A549 (cell line): Measurements from ENCODE around the gene SYCP3. TPM values are rescaled to one million over a fixed set of nuclear protein-coding genes. Genes with fewer than 3 reads are reported as not detected.

Experiments used
- ATAC-seq, 2 experiments: fragments of 200-7000 bp in 1 of 2; fragments of >200 bp in 1 of 2; cut with Nextera tagmentation in 1 of 2; cut with Tn5 transposase in 1 of 2; 3 replicates each; pipeline versions ENCODE4 v1.8.0 to v1.9.1; 2018 to 2020; ENCODE audit warnings: mild to moderate bottlenecking in 1 of 2, moderate library complexity in 1 of 2
- CTCF ChIA-PET: fragments of 300-600 bp; sonication (Branson Sonifier 250); formaldehyde crosslinking; extraction: SDS; loops from one replicate; lab custom pipeline; 2021; ENCODE audit warnings: antibody characterized with exemption, inconsistent platforms; lab: Yijun Ruan, JAX
- POLR2A ChIA-PET: fragments of 350-600 bp; formaldehyde crosslinking; extraction: SDS; loops from one replicate; lab custom pipeline; 2021; ENCODE audit warnings: antibody characterized with exemption, inconsistent platforms; lab: Yijun Ruan, JAX
- DNase-seq, 2 experiments: peaks; one replicate each; pipeline versions ENCODE4 v3.0.0 to v3.0.0-alpha.2; 2011 to 2016; ENCODE audit warnings: low read depth in 1 of 2, low spot score in 1 of 2
- FAIRE-seq: peaks from 2 replicates; lab custom pipeline; 2011; peaks lifted over from hg19 to GRCh38; lab: Jason Lieb, UNC
- H3K27ac ChIP-seq, 2 experiments: fragments of >200 bp; sonication (Bioruptor Twin); formaldehyde crosslinking; 3 replicates each; pipeline ENCODE4 v1.5.1; 2016 to 2017
- H3K4me1 ChIP-seq: fragments of >200 bp; sonication (Bioruptor Twin); formaldehyde crosslinking; 3 replicates; pipeline ENCODE4 v1.6.1; 2016
- H3K4me2 ChIP-seq: fragments of >200 bp; sonication (Bioruptor Twin); formaldehyde crosslinking; 3 replicates; pipeline ENCODE4 v1.6.1; 2016
- H3K4me3 ChIP-seq: fragments of >200 bp; sonication (Bioruptor Twin); formaldehyde crosslinking; 3 replicates; pipeline ENCODE4 v1.5.1; 2016
- H3K9me3 ChIP-seq: fragments of >200 bp; sonication (Bioruptor Twin); formaldehyde crosslinking; 3 replicates; pipeline ENCODE4 v1.6.1; 2016
- BHLHE40 ChIP-seq: IDR thresholded peaks from 2 replicates; pipeline ENCODE4 v1.6.1; 2012; ENCODE audit warnings: low read depth, low read length, inconsistent platforms
- CBX2 ChIP-seq: fragments of 200-600 bp; sonication (generic); IDR thresholded peaks from 2 replicates; pipeline ENCODE4 v1.6.1; 2016; ENCODE audit warnings: low read depth, mild to moderate bottlenecking, borderline replicate concordance
- CEBPB ChIP-seq, 2 experiments: fragments of >200 bp in 1 of 2; sonication (Bioruptor Twin) in 1 of 2; formaldehyde crosslinking in 1 of 2; IDR thresholded peaks; 2 replicates each; pipeline ENCODE4 v1.6.1; 2012 to 2016
- CHD2 ChIP-seq: fragments of 150-350 bp; IDR thresholded peaks from 2 replicates; pipeline ENCODE4 v1.6.1; 2014; ENCODE audit warnings: low read length; ENCODE audit not compliant: partially characterized antibody
- EHMT2 ChIP-seq: fragments of 200-600 bp; sonication (generic); IDR thresholded peaks from 2 replicates; pipeline ENCODE4 v1.6.1; 2016; ENCODE audit warnings: antibody characterized with exemption, low read depth, mild to moderate bottlenecking, moderate library complexity
- FOSB ChIP-seq: fragments of 250-450 bp; sonication (Bioruptor Pico); IDR thresholded peaks from 2 replicates; pipeline ENCODE4 v1.5.0; 2020; ENCODE audit warnings: mild to moderate bottlenecking, moderate library complexity
- FOSL2 ChIP-seq, 2 experiments: fragments of 450-650 bp in 1 of 2; fragments of >200 bp in 1 of 2; sonication (Bioruptor Twin) in 1 of 2; formaldehyde crosslinking; IDR thresholded peaks; 2 replicates each; pipeline versions ENCODE4 v1.5.0 to v1.6.1; 2016 to 2020; ENCODE audit warnings: mild to moderate bottlenecking in 1 of 2, moderate library complexity in 1 of 2
- FOXS1 ChIP-seq: fragments of 250-450 bp; sonication (Bioruptor Pico); IDR thresholded peaks from 2 replicates; pipeline ENCODE4 v1.5.0; 2020; ENCODE audit warnings: mild to moderate bottlenecking, moderate library complexity
- JUN ChIP-seq, 2 experiments: fragments of >200 bp; sonication (Bioruptor Twin); formaldehyde crosslinking; IDR thresholded peaks; 2 replicates in 1 of 2; 3 replicates in 1 of 2; pipeline ENCODE4 v1.6.1; 2016 to 2017
- KDM1A ChIP-seq: fragments of 200-600 bp; sonication (generic); IDR thresholded peaks from 2 replicates; pipeline ENCODE4 v1.6.1; 2016; ENCODE audit warnings: low read depth, mild to moderate bottlenecking
- MYC ChIP-seq: IDR thresholded peaks from 2 replicates; pipeline ENCODE4 v1.6.1; 2012; ENCODE audit warnings: mild to moderate bottlenecking, inconsistent platforms, low read length, improper control_type of control experiment, borderline replicate concordance
- NFE2L2 ChIP-seq: fragments of 150-350 bp; conservative IDR thresholded peaks from 2 replicates; pipeline ENCODE4 v1.6.1; 2014; ENCODE audit warnings: low read length
- PHF8 ChIP-seq: fragments of 200-600 bp; sonication (generic); IDR thresholded peaks from 2 replicates; pipeline ENCODE4 v1.6.1; 2016; ENCODE audit warnings: low read depth, mild to moderate bottlenecking, antibody characterized with exemption, moderate library complexity, borderline replicate concordance
- POLR2A ChIP-seq: IDR thresholded peaks from 2 replicates; pipeline ENCODE4 v1.6.1; 2012; ENCODE audit warnings: mild to moderate bottlenecking, low read length
- POLR2AphosphoS2 ChIP-seq: conservative IDR thresholded peaks from 2 replicates; pipeline ENCODE4 v1.6.1; 2012; ENCODE audit warnings: low read length, improper control_type of control experiment, inconsistent platforms
- RAD21 ChIP-seq, 2 experiments: fragments of >200 bp in 1 of 2; sonication (Bioruptor Twin) in 1 of 2; formaldehyde crosslinking in 1 of 2; IDR thresholded peaks in 1 of 2; conservative IDR thresholded peaks in 1 of 2; 2 replicates in 1 of 2; 3 replicates in 1 of 2; pipeline ENCODE4 v1.6.1; 2012 to 2018; ENCODE audit warnings: inconsistent platforms in 1 of 2
- SMC3 ChIP-seq: fragments of >200 bp; sonication (Bioruptor Twin); formaldehyde crosslinking; IDR thresholded peaks from 3 replicates; pipeline ENCODE4 v1.6.1; 2018; ENCODE audit warnings: inconsistent platforms
- SREBF2 ChIP-seq: fragments of 450-650 bp; IDR thresholded peaks from 2 replicates; pipeline ENCODE4 v1.6.1; 2014; ENCODE audit warnings: mild to moderate bottlenecking, moderate library complexity
- TFCP2L1 ChIP-seq: fragments of 250-450 bp; sonication (Bioruptor Pico); IDR thresholded peaks from 2 replicates; pipeline ENCODE4 v1.5.0; 2021; ENCODE audit warnings: mild to moderate bottlenecking
- TP53 ChIP-seq: fragments of 250-450 bp; sonication (Bioruptor Pico); IDR thresholded peaks from 2 replicates; pipeline ENCODE4 v1.5.0; 2021; ENCODE audit warnings: mild to moderate bottlenecking, moderate library complexity
- ZNF302 ChIP-seq: fragments of 250-450 bp; sonication (Bioruptor Pico); IDR thresholded peaks from 2 replicates; pipeline ENCODE4 v1.9.0; 2021; ENCODE audit warnings: inconsistent platforms, mild to moderate bottlenecking, moderate library complexity
- WGBS: methylation state at CpG from one replicate; pipeline ENCODE4 v1.1.6; 2017; ENCODE audit errors: missing lambda C conversion rate; 5-methylcytosine and 5-hydroxymethylcytosine counted together
- polyA plus RNA-seq, 4 experiments: library from polyadenylated mRNA; depleted of rRNA in 3 of 4; stranded (reverse); fragments of >200 nt; fragmentation: RNase III in 1 of 4; extraction: RNeasy Plus Mini Kit Qiagen cat#74134 plus additional on column Dnase treatment in 1 of 4; gene quantifications; 2 replicates in 3 of 4; 3 replicates in 1 of 4; pipeline ENCODE4 v1.2.3, GENCODE V29; 2011 to 2017
- TF ChIP-seq, protein P1 (sequence below): fragments of 250-450 bp; sonication (Bioruptor Pico); IDR thresholded peaks from 2 replicates; pipeline ENCODE4 v1.5.0; 2020; ENCODE audit warnings: low read depth, mild to moderate bottlenecking, moderate library complexity
- TF ChIP-seq, protein P2 (sequence below): fragments of 150-350 bp; IDR thresholded peaks from 2 replicates; pipeline ENCODE4 v1.6.1; 2014; ENCODE audit warnings: low read depth, mild to moderate bottlenecking, low read length

The SYCP3 gene
- polyA plus RNA-seq, 2 of the 4 experiments (the other 2 are of a cell fraction) = 0.14 to 0.27 TPM

DNA sequence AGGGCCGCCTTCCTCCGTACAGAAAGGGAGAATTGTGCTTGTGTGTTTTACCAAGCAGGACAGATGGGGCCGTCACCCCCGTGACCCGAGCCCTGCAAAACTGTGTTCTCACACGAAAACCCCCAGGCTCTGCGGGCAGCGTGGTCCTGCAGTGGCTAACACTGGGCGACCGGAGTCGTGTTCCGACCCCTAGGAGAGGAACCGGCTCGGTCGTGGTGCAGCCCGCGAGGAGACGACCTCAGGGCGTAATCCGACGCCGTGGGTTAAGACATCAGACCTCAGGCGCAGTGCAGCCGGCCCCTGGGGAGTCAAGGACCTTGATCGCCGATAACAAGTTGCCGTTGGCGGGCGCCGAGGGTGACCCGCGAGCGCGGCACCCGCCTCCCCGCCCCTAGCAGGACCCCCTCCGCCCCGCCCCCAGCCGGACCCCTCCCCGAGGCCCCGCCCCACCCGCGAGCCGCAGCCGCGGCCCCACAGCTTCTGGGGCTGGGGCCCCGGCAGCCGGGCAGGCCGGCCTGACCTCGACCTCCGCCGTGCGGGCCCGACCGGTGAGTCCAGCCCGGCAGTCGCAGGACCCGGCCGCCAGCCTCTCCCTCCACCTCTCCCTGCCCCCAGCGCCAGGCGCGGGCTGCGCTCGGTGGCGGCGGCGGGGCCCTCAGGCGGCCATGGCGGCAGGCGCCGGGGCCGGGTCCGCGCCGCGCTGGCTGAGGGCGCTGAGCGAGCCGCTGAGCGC lies 41.9 kb downstream of the SYCP3 start, which contains the start of gene CHPT1 (continued):
- TF ChIP-seq CHD2 (no peak), EHMT2 (no peak), POLR2AphosphoS2 (no peak), FOSL2 (IDR thresholded peaks at IDR 0.05) (no peak), FOSL2 (CRISPR knock-in tag; IDR thresholded peaks at IDR 0.05) (no peak), NFE2L2 (no peak), FOXS1 (CRISPR knock-in tag) (no peak), SREBF2 (no peak), JUN (IDR thresholded peaks at IDR 0.05) (peak in 1 of 2 experiments; percentile 65; a peak in 3 of 5 replicates), PHF8 (no peak; the same call in 1 of the 2 replicates), ZNF302 (no peak), CBX2 (no peak), BHLHE40 (no peak), RAD21 (conservative IDR thresholded peaks at IDR 0.05 in 1 of 2, IDR thresholded peaks at IDR 0.05 in 1 of 2) (no peak), CEBPB (IDR thresholded peaks at IDR 0.05) (no peak), MYC (no peak), TP53 (CRISPR knock-in tag) (0 out of 2 replicates have a peak, but pooled peaks have one; percentile 17), FOSB (CRISPR knock-in tag) (no peak), POLR2A (peak; percentile 80), TFCP2L1 (CRISPR knock-in tag) (no peak)
- TF ChIP-seq, protein P1, sequence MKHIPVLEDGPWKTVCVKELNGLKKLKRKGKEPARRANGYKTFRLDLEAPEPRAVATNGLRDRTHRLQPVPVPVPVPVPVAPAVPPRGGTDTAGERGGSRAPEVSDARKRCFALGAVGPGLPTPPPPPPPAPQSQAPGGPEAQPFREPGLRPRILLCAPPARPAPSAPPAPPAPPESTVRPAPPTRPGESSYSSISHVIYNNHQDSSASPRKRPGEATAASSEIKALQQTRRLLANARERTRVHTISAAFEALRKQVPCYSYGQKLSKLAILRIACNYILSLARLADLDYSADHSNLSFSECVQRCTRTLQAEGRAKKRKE (CRISPR knock-in tag) = no peak
- TF ChIP-seq, protein P2, sequence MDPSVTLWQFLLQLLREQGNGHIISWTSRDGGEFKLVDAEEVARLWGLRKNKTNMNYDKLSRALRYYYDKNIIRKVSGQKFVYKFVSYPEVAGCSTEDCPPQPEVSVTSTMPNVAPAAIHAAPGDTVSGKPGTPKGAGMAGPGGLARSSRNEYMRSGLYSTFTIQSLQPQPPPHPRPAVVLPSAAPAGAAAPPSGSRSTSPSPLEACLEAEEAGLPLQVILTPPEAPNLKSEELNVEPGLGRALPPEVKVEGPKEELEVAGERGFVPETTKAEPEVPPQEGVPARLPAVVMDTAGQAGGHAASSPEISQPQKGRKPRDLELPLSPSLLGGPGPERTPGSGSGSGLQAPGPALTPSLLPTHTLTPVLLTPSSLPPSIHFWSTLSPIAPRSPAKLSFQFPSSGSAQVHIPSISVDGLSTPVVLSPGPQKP = no peak

DNA sequence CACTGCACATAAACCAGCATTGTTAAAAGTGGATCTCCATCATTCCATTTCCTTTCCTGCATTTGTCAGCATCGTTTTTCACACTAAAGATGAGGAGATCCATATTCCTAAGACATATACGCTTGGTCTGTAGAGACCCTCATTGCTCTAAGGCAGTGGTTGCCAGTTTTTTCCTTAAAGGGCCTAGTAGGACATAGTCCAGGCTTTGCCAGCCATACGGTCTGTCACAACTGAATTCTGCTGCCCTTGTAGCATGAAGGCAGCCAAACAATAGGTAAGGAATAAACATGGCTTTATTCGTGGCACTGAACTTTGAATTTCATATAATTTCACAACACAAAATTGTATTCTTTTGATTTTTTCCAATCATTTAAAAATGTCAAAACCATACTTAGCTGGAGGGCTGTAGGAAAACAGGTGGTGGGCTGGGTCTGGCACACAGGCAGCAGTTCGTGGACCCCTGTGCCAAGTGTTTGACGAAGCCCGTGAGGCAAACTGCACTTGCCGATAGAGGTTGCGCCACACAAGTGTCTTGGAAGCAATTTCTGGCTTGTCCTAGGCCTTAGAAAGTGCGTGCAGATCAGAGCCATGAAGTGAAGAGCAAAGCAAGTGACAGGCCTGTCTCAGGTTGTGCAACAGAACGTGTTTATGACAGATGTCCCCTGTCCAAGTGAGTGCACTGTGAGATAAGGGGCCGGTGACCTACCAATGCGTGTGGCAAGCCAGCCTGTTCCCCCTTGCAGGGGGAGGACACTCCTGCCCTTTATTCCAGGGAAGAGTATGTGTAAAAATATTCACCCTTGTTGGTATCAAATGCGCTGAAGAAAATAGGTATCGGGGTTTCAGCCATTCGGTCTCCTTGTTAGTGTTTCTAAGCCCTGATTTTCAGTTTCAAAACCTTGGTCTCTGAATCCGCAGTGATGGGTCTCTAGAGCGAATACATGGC lies 42.7 kb downstream of the SYCP3 start:
- Histone ChIP-seq H3K9me3 (no peaks in the 10 kb centered on the region), H3K4me2 (peak overlapping the region; percentile 84), H3K27ac (peak overlapping the region; percentile 77 to 97), H3K4me1 (peaks cover 20% of the 10 kb centered on the region), H3K4me3 (peak overlapping the region; percentile 87)
- ChIA-PET POLR2A (interaction anchor here (0.6 kb wide), 1 partner anchor 172 kb away, joined by 7 read pairs; no protein-coding TSS in a partner anchor), CTCF (no interaction called here)
- 72% methylated on average over 18 of the region's 18 CpGs for WGBS
- ATAC-seq = peak in 1 of 2 experiments; percentile 1; a peak in 2 of 6 replicates
- FAIRE-seq = no peak
- DNase-seq = peak in 1 of 2 experiments; percentile 6
- TF ChIP-seq KDM1A = no peak
- 0 out of 4 replicates have a peak, but pooled peaks of 1 of the 2 experiments have one; percentile 20 for TF ChIP-seq CEBPB (IDR thresholded peaks at IDR 0.05)
- TF ChIP-seq FOSB (CRISPR knock-in tag) = no peak
- TF ChIP-seq SMC3 = no peak
